Ovary (tissue), 3 donors: ENCODE measurements around the gene BDP1.
"Not testable (repeated sequence)": the region's sequence is repeated elsewhere in the genome, so short reads cannot be mapped to it uniquely, and the experiment has no call there.

Source experiments
- CTCF ChIP-seq, 3 donors: fragments of 450-650 bp in 2 of 3; fragments of 200-600 bp in 1 of 3; IDR thresholded peaks; one replicate each; pipeline versions ENCODE4 v1.5.1 to v1.8.0; 2016 to 2022; ENCODE audit warnings: antibody characterized with exemption in 3 of 3, mild to moderate bottlenecking in 1 of 3
- EP300 ChIP-seq: sonication (generic); formaldehyde crosslinking; IDR thresholded peaks from one replicate; pipeline ENCODE4 v1.6.1; 2017; ENCODE audit warnings: antibody characterized with exemption
- POLR2A ChIP-seq: fragments of 450-650 bp; IDR thresholded peaks from one replicate; pipeline ENCODE4 v1.6.1; 2017; ENCODE audit warnings: antibody characterized with exemption, mild to moderate bottlenecking, moderate library complexity
- donor health status: DM: no; HTN: no; CAD: no.

DNA sequence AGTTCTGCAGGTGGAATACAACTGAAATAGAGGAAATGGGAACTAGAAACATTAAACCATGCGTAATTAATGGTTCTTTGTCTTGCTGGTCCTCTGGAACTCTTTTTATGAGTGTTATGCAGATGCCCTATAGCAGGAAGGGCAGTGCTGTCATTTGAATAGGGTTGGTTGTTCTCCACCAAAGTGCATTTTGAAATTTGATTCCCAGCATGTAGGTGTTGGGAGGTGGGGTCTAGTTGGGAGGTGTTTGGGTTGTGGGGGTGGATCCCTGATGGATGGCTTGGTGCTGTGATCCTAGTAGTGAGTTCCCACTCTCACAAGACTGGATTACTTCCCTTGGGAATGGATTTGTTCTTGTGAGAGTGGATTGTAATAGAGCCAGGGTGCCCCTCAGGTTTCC, 34.2 kb upstream of the BDP1 start:
- TF ChIP-seq CTCF (IDR thresholded peaks at IDR 0.05); EP300; POLR2A: not testable (repeated sequence)
